H1 (cell line): Measurements from ENCODE around the gene C5. TPM values are rescaled to one million over a fixed set of nuclear protein-coding genes. Genes with fewer than 3 reads are reported as not detected.

Source experiments
- CTCF ChIA-PET: fragments of 300-600 bp; sonication (Branson Sonifier 250); formaldehyde crosslinking; loops from one replicate; lab custom pipeline; 2021; ENCODE audit not compliant: partially characterized antibody; lab: Charles Lee
- POLR2A ChIA-PET: fragments of 300-600 bp; sonication (Branson Sonifier 250); formaldehyde crosslinking; loops from one replicate; lab custom pipeline; 2021; ENCODE audit warnings: inconsistent platforms; ENCODE audit not compliant: partially characterized antibody; lab: Charles Lee
- DNase-seq, 2 experiments: peaks; one replicate each; pipeline versions ENCODE4 v3.0.0 to v3.0.0-alpha.2; 2010 to 2022; ENCODE audit warnings: low spot score in 2 of 2, low read depth in 1 of 2, mixed read lengths in 1 of 2
- FAIRE-seq: peaks from 2 replicates; lab custom pipeline; 2011; peaks lifted over from hg19 to GRCh38; lab: Jason Lieb, UNC
- H2AFZ ChIP-seq: 2 replicates; pipeline ENCODE4 v1.8.1; 2012; ENCODE audit warnings: low read length, inconsistent platforms
- H2AK5ac ChIP-seq: 2 replicates; pipeline ENCODE4 v1.6.1; 2013; ENCODE audit warnings: low read depth, low read length
- H2BK120ac ChIP-seq: replicated peaks from 2 replicates; pipeline ENCODE3; 2013; ENCODE audit warnings: low read depth, low read length, inconsistent platforms
- H2BK12ac ChIP-seq: 2 replicates; pipeline ENCODE4 v1.6.1; 2013; ENCODE audit warnings: low read depth, low read length
- H2BK15ac ChIP-seq: 2 replicates; pipeline ENCODE4 v1.6.1; 2013; ENCODE audit warnings: low read length
- H2BK20ac ChIP-seq: 2 replicates; pipeline ENCODE4 v1.6.1; 2013; ENCODE audit warnings: low read length
- H2BK5ac ChIP-seq: 2 replicates; pipeline ENCODE4 v1.6.1; 2013; ENCODE audit warnings: low read depth, low read length
- H3K14ac ChIP-seq: 2 replicates; pipeline ENCODE4 v1.6.1; 2013; ENCODE audit warnings: inconsistent platforms; ENCODE audit not compliant: insufficient read length
- H3K18ac ChIP-seq: 2 replicates; pipeline ENCODE4 v1.6.1; 2013; ENCODE audit warnings: low read length; ENCODE audit errors: extremely low read depth
- H3K23ac ChIP-seq: 2 replicates; pipeline ENCODE4 v1.6.1; 2013; ENCODE audit warnings: inconsistent platforms; ENCODE audit not compliant: insufficient read length
- H3K23me2 ChIP-seq: 2 replicates; pipeline ENCODE4 v1.6.1; 2013; ENCODE audit warnings: low read depth, low read length
- H3K27ac ChIP-seq: 2 replicates; pipeline ENCODE4 v1.6.1; 2011; ENCODE audit warnings: low read depth, low read length, inconsistent platforms
- H3K27me3 ChIP-seq, 4 experiments: replicated peaks in 1 of 4; 1 replicate in 1 of 4; 2 replicates in 3 of 4; pipeline versions ENCODE4 v1.6.1 to v1.8.1; 2011 to 2013; ENCODE audit warnings: low read length in 3 of 4, mild to moderate bottlenecking in 3 of 4, inconsistent platforms in 2 of 4, mixed read lengths in 2 of 4, moderate library complexity in 1 of 4; ENCODE audit not compliant: control insufficient read depth in 3 of 4, insufficient read depth in 3 of 4; ENCODE audit errors: extremely low read depth in 1 of 4
- H3K36me3 ChIP-seq, 4 experiments: 2 replicates each; pipeline versions ENCODE4 v1.6.1 to v1.8.1; 2011 to 2013; ENCODE audit warnings: mild to moderate bottlenecking in 4 of 4, low read length in 3 of 4, moderate library complexity in 2 of 4, control low read depth in 1 of 4, inconsistent platforms in 1 of 4; ENCODE audit not compliant: insufficient read depth in 4 of 4, control insufficient read depth in 2 of 4
- H3K4ac ChIP-seq: replicated peaks from 2 replicates; pipeline ENCODE3; 2013; ENCODE audit warnings: low read length, low read depth, mixed read lengths, inconsistent platforms; ENCODE audit not compliant: insufficient read length
- H3K4me1 ChIP-seq, 4 experiments: replicated peaks in 1 of 4; 1 replicate in 1 of 4; 2 replicates in 3 of 4; pipeline versions ENCODE4 v1.6.1 to v1.8.1; 2011 to 2013; ENCODE audit warnings: low read length in 3 of 4, inconsistent platforms in 2 of 4, mixed read lengths in 1 of 4; ENCODE audit not compliant: insufficient read depth in 4 of 4, control insufficient read depth in 3 of 4
- H3K4me2 ChIP-seq, 2 experiments: 2 replicates each; pipeline versions ENCODE4 v1.6.1 to v1.8.1; 2011 to 2013; ENCODE audit warnings: low read depth in 2 of 2, low read length in 2 of 2, control low read depth in 1 of 2, inconsistent platforms in 1 of 2, mild to moderate bottlenecking in 1 of 2; ENCODE audit not compliant: insufficient read depth in 1 of 2
- H3K4me3 ChIP-seq, 4 experiments: fragments of 200-600, 300-600 bp in 1 of 4; sonication (generic), shearing (Covaris generic), sonication (Bioruptor Twin) in 1 of 4; 2 replicates each; pipeline versions ENCODE4 v1.5.1 to v1.8.1; 2011 to 2016; ENCODE audit warnings: low read length in 4 of 4, low read depth in 3 of 4, control low read depth in 2 of 4, inconsistent platforms in 2 of 4, mild to moderate bottlenecking in 2 of 4, mixed read lengths in 1 of 4, moderate library complexity in 1 of 4; ENCODE audit not compliant: insufficient read depth in 2 of 4; ENCODE audit errors: extremely low read depth in 1 of 4
- H3K56ac ChIP-seq: replicated peaks from 2 replicates; pipeline ENCODE3; 2013; ENCODE audit warnings: low read depth, mild to moderate bottlenecking, mixed read lengths, low read length, inconsistent platforms; ENCODE audit not compliant: insufficient read length
- H3K79me1 ChIP-seq: 2 replicates; pipeline ENCODE4 v1.6.1; 2013; ENCODE audit warnings: low read depth, low read length, control low read depth
- H3K79me2 ChIP-seq, 2 experiments: 2 replicates each; pipeline versions ENCODE4 v1.6.1 to v1.8.1; 2012 to 2013; ENCODE audit warnings: low read length in 2 of 2, mild to moderate bottlenecking in 2 of 2, inconsistent platforms in 1 of 2; ENCODE audit not compliant: insufficient read depth in 2 of 2, control insufficient read depth in 1 of 2
- H3K9ac ChIP-seq, 4 experiments: replicated peaks in 1 of 4; 1 replicate in 1 of 4; 2 replicates in 3 of 4; pipeline versions ENCODE4 v1.6.1 to v1.8.1; 2011 to 2013; ENCODE audit warnings: low read depth in 3 of 4, low read length in 3 of 4, control low read depth in 2 of 4, mild to moderate bottlenecking in 2 of 4, moderate library complexity in 2 of 4, inconsistent platforms in 1 of 4; ENCODE audit errors: extremely low read depth in 1 of 4
- H3K9me3 ChIP-seq, 2 experiments: 2 replicates each; pipeline versions ENCODE4 v1.6.1 to v1.8.1; 2012 to 2013; ENCODE audit warnings: mild to moderate bottlenecking in 2 of 2, moderate library complexity in 2 of 2, control low read depth in 1 of 2, inconsistent platforms in 1 of 2, low read depth in 1 of 2, low read length in 1 of 2, mixed read lengths in 1 of 2; ENCODE audit not compliant: insufficient read depth in 2 of 2
- H4K20me1 ChIP-seq, 2 experiments: replicated peaks in 1 of 2; 2 replicates each; pipeline versions ENCODE3 to v1.8.1; 2011 to 2013; ENCODE audit warnings: inconsistent platforms in 2 of 2, low read length in 2 of 2, mild to moderate bottlenecking in 1 of 2; ENCODE audit not compliant: insufficient read depth in 2 of 2, control insufficient read depth in 1 of 2
- H4K5ac ChIP-seq: 2 replicates; pipeline ENCODE4 v1.6.1; 2013; ENCODE audit warnings: low read length, low read depth, mixed read lengths, inconsistent platforms; ENCODE audit not compliant: insufficient read length
- H4K8ac ChIP-seq: 2 replicates; pipeline ENCODE4 v1.8.0; 2013; ENCODE audit warnings: mild to moderate bottlenecking, moderate library complexity, low read length, inconsistent platforms; ENCODE audit not compliant: insufficient read depth; ENCODE audit errors: extremely low read depth
- H4K91ac ChIP-seq: replicated peaks from 2 replicates; pipeline ENCODE3; 2013; ENCODE audit warnings: low read length, mixed read lengths, inconsistent platforms; ENCODE audit not compliant: insufficient read length
- BACH1 ChIP-seq: IDR thresholded peaks from 2 replicates; pipeline ENCODE4 v1.6.1; 2012; ENCODE audit warnings: low read length, improper control_type of control experiment
- CEBPB ChIP-seq: IDR thresholded peaks from 2 replicates; pipeline ENCODE4 v1.6.1; 2012; ENCODE audit warnings: low read depth, low read length
- TBP ChIP-seq: IDR thresholded peaks from 2 replicates; pipeline ENCODE4 v1.6.1; 2011; ENCODE audit warnings: low read depth, low read length, improper control_type of control experiment
- WGBS, 2 experiments: shearing (Covaris generic) in 1 of 2; methylation state at CpG; one replicate each; pipeline versions ENCODE4 v1.1.6 to v1.1.7; 2013 to 2015; ENCODE audit warnings: low lambda C conversion rate in 2 of 2, mixed read lengths in 2 of 2, inconsistent platforms in 1 of 2, low coverage in 1 of 2, missing lambda C conversion rate in 1 of 2; ENCODE audit not compliant: insufficient replicate concordance in 2 of 2, insufficient coverage in 1 of 2, insufficient read length in 1 of 2; ENCODE audit errors: extremely low coverage in 1 of 2, missing lambda C conversion rate in 1 of 2; 5-methylcytosine and 5-hydroxymethylcytosine counted together
- polyA plus RNA-seq, 7 experiments: library from polyadenylated mRNA; depleted of rRNA in 3 of 7; stranded (reverse) in 5 of 7; unstranded in 2 of 7; fragments of >200 nt in 5 of 7; fragments of 200-250 nt in 2 of 7; gene quantifications; 1 replicate in 5 of 7; 2 replicates in 1 of 7; 4 replicates in 1 of 7; pipeline versions ENCODE4 v1.2.1 to v1.2.3, GENCODE V29; 2011 to 2013; ENCODE audit warnings: missing spikeins in 2 of 7, mixed read lengths in 2 of 7
- total RNA-seq: library from RNA; stranded (reverse); fragmentation: NEBNext Ultra II Directional; extraction: Animal tissue kit (Norgen Biotek cat#: 25700); gene quantifications from 2 replicates; pipeline ENCODE4 v1.2.1, GENCODE V29; 2021

C5 gene
- total and polyA plus RNA-seq, 2 of the 8 experiments (the other 6 are each of a cell fraction or from before 2014, with no cell fraction given) = 0.24 to 0.35 TPM

- TF ChIP-seq BACH1 (no peak), CEBPB (0 out of 2 replicates have a peak, but pooled peaks have one; percentile 8), TBP (no peak)
- Histone ChIP-seq H4K8ac (no peak overlapping the region), H3K36me3 (no peaks in the 10 kb centered on the region), H2BK12ac (no peak overlapping the region), H2AK5ac (no peak overlapping the region), H3K9ac (no peak overlapping the region), H3K79me2 (no peaks in the 10 kb centered on the region), H2BK20ac (no peak overlapping the region), H3K79me1 (no peaks in the 10 kb centered on the region), H2BK5ac (no peak overlapping the region), H3K27me3 (no peaks in the 10 kb centered on the region), H3K18ac (no peak overlapping the region), H2AFZ (no peak overlapping the region), H3K27ac (no peak overlapping the region), H3K14ac (no peak overlapping the region), H3K4me1 (peaks cover 0 to 3% (median 0%) of the 10 kb centered on the region in 4 experiments; a peak in 1 of 7 replicates), H4K20me1 (no peaks in the 10 kb centered on the region), H3K23me2 (no peaks in the 10 kb centered on the region; the same call in 1 of the 2 replicates), H3K9me3 (no peaks in the 10 kb centered on the region), H3K56ac (no peak overlapping the region), H2BK15ac (no peak overlapping the region), H3K4me3 (no peak overlapping the region), H4K5ac (no peak overlapping the region), H4K91ac (no peak overlapping the region), H3K4me2 (no peak overlapping the region), H2BK120ac (no peak overlapping the region), H3K4ac (no peak overlapping the region), H3K23ac (no peak overlapping the region)
- no peak for DNase-seq
- POLR2A ChIA-PET = interaction anchor here (0.6 kb wide), 1 partner anchor 226 kb away, joined by 5 read pairs; no protein-coding TSS in a partner anchor
- FAIRE-seq = peak; percentile 58
- CTCF ChIA-PET = interaction anchor here (1.4 to 3.9 kb wide), 2 partner anchors 36 to 40 kb away, joined by 4 to 13 read pairs; no protein-coding TSS in a partner anchor
- 91% methylated on average over 5 of the region's 5 CpGs; no CpG with 5 or more reads in 1 of the 2 experiments for WGBS, 2 experiments
These were observed 30.8 kb downstream of the C5 start for GRCh38 chr9:121019273-121019672.
